H1 (cell line): ENCODE data around the gene TEAD1. TPM values are rescaled to one million over a fixed set of nuclear protein-coding genes. Genes with fewer than 3 reads are reported as not detected.

Experiments used
- EP300 ChIP-seq, 2 experiments: IDR thresholded peaks; 1 replicate in 1 of 2; 2 replicates in 1 of 2; pipeline ENCODE4 v1.6.1; 2011 to 2012; ENCODE audit warnings: low read depth in 2 of 2, low read length in 2 of 2, mild to moderate bottlenecking in 2 of 2, borderline replicate concordance in 1 of 2, inconsistent platforms in 1 of 2, moderate library complexity in 1 of 2
- MAX ChIP-seq: IDR thresholded peaks from 2 replicates; pipeline ENCODE4 v1.6.1; 2012; ENCODE audit warnings: inconsistent platforms
- POU5F1 ChIP-seq: IDR thresholded peaks from 2 replicates; pipeline ENCODE4 v1.6.1; 2011; ENCODE audit warnings: low read depth, mild to moderate bottlenecking, low read length, moderate library complexity
- SAP30 ChIP-seq: fragments of 300-600 bp; sonication (generic); IDR thresholded peaks from 2 replicates; pipeline ENCODE4 v1.7.1; 2012; ENCODE audit warnings: low read length, moderate library complexity, mild to moderate bottlenecking, inconsistent platforms; ENCODE audit not compliant: insufficient read depth, insufficient replicate concordance
- TAF1 ChIP-seq: IDR thresholded peaks from 2 replicates; pipeline ENCODE4 v1.6.1; 2011; ENCODE audit warnings: mild to moderate bottlenecking, low read depth, low read length
- polyA plus RNA-seq, 7 experiments: library from polyadenylated mRNA; depleted of rRNA in 3 of 7; stranded (reverse) in 5 of 7; unstranded in 2 of 7; fragments of >200 nt in 5 of 7; fragments of 200-250 nt in 2 of 7; gene quantifications; 1 replicate in 5 of 7; 2 replicates in 1 of 7; 4 replicates in 1 of 7; pipeline versions ENCODE4 v1.2.1 to v1.2.3, GENCODE V29; 2011 to 2013; ENCODE audit warnings: missing spikeins in 2 of 7, mixed read lengths in 2 of 7
- total RNA-seq: library from RNA; stranded (reverse); fragmentation: NEBNext Ultra II Directional; extraction: Animal tissue kit (Norgen Biotek cat#: 25700); gene quantifications from 2 replicates; pipeline ENCODE4 v1.2.1, GENCODE V29; 2021
- TF ChIP-seq, protein P1 (sequence below): IDR thresholded peaks from 2 replicates; pipeline ENCODE4 v1.6.1; 2011; ENCODE audit warnings: low read length, improper control_type of control experiment

TEAD1 gene
- total and polyA plus RNA-seq, 2 of the 8 experiments (the other 6 are each of a cell fraction or from before 2014, with no cell fraction given): 15.6 to 67.4 TPM

- TF ChIP-seq MAX (no peak), SAP30 (no peak), EP300 (IDR thresholded peaks at IDR 0.05; ENCODE audit: borderline replicate concordance in 1 of 2, low read depth in 2 of 2, low read length in 2 of 2) (no peak), TAF1 (no peak), POU5F1 (no peak)
- TF ChIP-seq, protein P1, sequence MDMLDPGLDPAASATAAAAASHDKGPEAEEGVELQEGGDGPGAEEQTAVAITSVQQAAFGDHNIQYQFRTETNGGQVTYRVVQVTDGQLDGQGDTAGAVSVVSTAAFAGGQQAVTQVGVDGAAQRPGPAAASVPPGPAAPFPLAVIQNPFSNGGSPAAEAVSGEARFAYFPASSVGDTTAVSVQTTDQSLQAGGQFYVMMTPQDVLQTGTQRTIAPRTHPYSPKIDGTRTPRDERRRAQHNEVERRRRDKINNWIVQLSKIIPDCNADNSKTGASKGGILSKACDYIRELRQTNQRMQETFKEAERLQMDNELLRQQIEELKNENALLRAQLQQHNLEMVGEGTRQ: no peak
These were observed 256.6 kb downstream of the TEAD1 start (continued) for GRCh38 chr11:12930850-12931249.
